GM23338 (cell line): ENCODE data around the gene CLSTN2. TPM values are rescaled to one million over a fixed set of nuclear protein-coding genes. Genes with fewer than 3 reads are reported as not detected.

ENCODE experiments used
- ATAC-seq: fragments of 200-7000 bp; cut with Tn5 transposase; 3 replicates; pipeline ENCODE4 v1.9.1; 2020
- DNase-seq: peaks from one replicate; pipeline ENCODE4 v3.0.0-alpha.2; 2015; ENCODE audit warnings: low spot score
- H2AFZ ChIP-seq: fragments of 200-600 bp; sonication (generic); 2 replicates; pipeline ENCODE4 v1.8.0; 2016; ENCODE audit warnings: antibody characterized with exemption, mild to moderate bottlenecking, moderate library complexity
- H3F3A ChIP-seq: fragments of 200-600 bp; sonication (generic); replicated peaks from 2 replicates; pipeline ENCODE4 v1.8.0; 2017; ENCODE audit warnings: antibody characterized with exemption, mixed run types, low read depth
- H3K27ac ChIP-seq: fragments of 200-600 bp; sonication (generic); 2 replicates; pipeline ENCODE4 v1.6.1; 2016; ENCODE audit warnings: low read depth
- H3K27me3 ChIP-seq: fragments of 200-600 bp; sonication (generic); 2 replicates; pipeline ENCODE4 v1.8.0; 2016; ENCODE audit warnings: mild to moderate bottlenecking, mixed run types, moderate library complexity; ENCODE audit not compliant: insufficient read depth
- H3K36me3 ChIP-seq: fragments of 200-600 bp; sonication (generic); 2 replicates; pipeline ENCODE4 v1.8.0; 2016; ENCODE audit warnings: mild to moderate bottlenecking; ENCODE audit not compliant: insufficient read depth
- H3K4me1 ChIP-seq: fragments of 200-600 bp; sonication (generic); 2 replicates; pipeline ENCODE4 v1.8.0; 2016; ENCODE audit warnings: mild to moderate bottlenecking, moderate library complexity; ENCODE audit not compliant: insufficient read depth
- H3K4me2 ChIP-seq: fragments of 200-600 bp; sonication (generic); 2 replicates; pipeline ENCODE4 v1.7.1; 2017; ENCODE audit warnings: mixed run types
- H3K4me3 ChIP-seq: fragments of 200-600 bp; sonication (generic); 2 replicates; pipeline ENCODE4 v1.6.1; 2016; ENCODE audit warnings: mixed run types
- H3K79me2 ChIP-seq: fragments of 200-600 bp; sonication (generic); replicated peaks from 2 replicates; pipeline ENCODE4 v1.8.0; 2017; ENCODE audit warnings: mild to moderate bottlenecking; ENCODE audit not compliant: insufficient read depth
- H3K9me2 ChIP-seq: fragments of 200-600 bp; sonication (generic); 2 replicates; pipeline ENCODE4 v1.8.0; 2017; ENCODE audit not compliant: insufficient read depth
- H4K20me1 ChIP-seq: fragments of 200-600 bp; sonication (generic); replicated peaks from 2 replicates; pipeline ENCODE4 v1.8.0; 2017; ENCODE audit warnings: mild to moderate bottlenecking; ENCODE audit not compliant: insufficient read depth
- H3K27ac Mint-ChIP-seq: 2 replicates; pipeline ENCODE4 v1.8.0; 2020; ENCODE audit warnings: inconsistent platforms, mild to moderate bottlenecking, moderate library complexity, mixed read lengths
- H3K27me3 Mint-ChIP-seq: 3 replicates; pipeline ENCODE4 v1.8.0; 2022; ENCODE audit warnings: low read depth, mild to moderate bottlenecking, moderate library complexity, mixed read lengths, inconsistent platforms; ENCODE audit not compliant: insufficient read depth, poor library complexity
- H3K36me3 Mint-ChIP-seq: 3 replicates; pipeline ENCODE4 v1.8.0; 2021; ENCODE audit warnings: low read depth, mild to moderate bottlenecking, inconsistent platforms, moderate library complexity, mixed read lengths
- H3K4me1 Mint-ChIP-seq: 3 replicates; pipeline ENCODE4 v1.8.0; 2020; ENCODE audit warnings: mild to moderate bottlenecking, inconsistent platforms, mixed read lengths
- H3K4me3 Mint-ChIP-seq: 3 replicates; pipeline ENCODE4 v1.8.0; 2021; ENCODE audit warnings: moderate library complexity, mild to moderate bottlenecking, inconsistent platforms, mixed read lengths
- H3K9me3 Mint-ChIP-seq: 3 replicates; pipeline ENCODE4 v1.8.0; 2020; ENCODE audit warnings: moderate library complexity, mild to moderate bottlenecking, inconsistent platforms, mixed read lengths
- CTCF ChIP-seq, 2 experiments: fragments of 200-600 bp in 1 of 2; sonication (generic) in 1 of 2; conservative IDR thresholded peaks; 2 replicates each; pipeline versions ENCODE4 v1.5.1 to v1.6.1; 2016 to 2017; ENCODE audit warnings: antibody characterized with exemption in 2 of 2, low read depth in 2 of 2, mild to moderate bottlenecking in 2 of 2, moderate library complexity in 1 of 2
- ETS1 ChIP-seq: IDR thresholded peaks from 2 replicates; pipeline ENCODE4 v1.6.1; 2016; ENCODE audit warnings: antibody characterized with exemption
- EZH2 ChIP-seq: fragments of 200-600 bp; sonication (generic); IDR thresholded peaks from one replicate; pipeline ENCODE4 v1.8.0; 2017; ENCODE audit warnings: antibody characterized with exemption, mild to moderate bottlenecking, low read depth; ENCODE audit not compliant: unreplicated experiment
- EZH2phosphoT487 ChIP-seq: fragments of 200-600 bp; sonication (generic); IDR thresholded peaks from one replicate; pipeline ENCODE4 v1.8.1; 2018; ENCODE audit warnings: antibody characterized with exemption; ENCODE audit not compliant: unreplicated experiment
- JUNB ChIP-seq: IDR thresholded peaks from one replicate; pipeline ENCODE4 v1.6.1; 2016; ENCODE audit warnings: antibody characterized with exemption; ENCODE audit not compliant: unreplicated experiment
- NANOG ChIP-seq: IDR thresholded peaks from 2 replicates; pipeline ENCODE4 v1.6.1; 2016; ENCODE audit warnings: antibody characterized with exemption, borderline replicate concordance
- POLR2AphosphoS5 ChIP-seq: IDR thresholded peaks from 2 replicates; pipeline ENCODE4 v1.6.1; 2016; ENCODE audit warnings: antibody characterized with exemption, low read depth
- REST ChIP-seq: IDR thresholded peaks from one replicate; pipeline ENCODE4 v1.6.1; 2018; ENCODE audit warnings: antibody characterized with exemption; ENCODE audit not compliant: unreplicated experiment
- ZNF114 ChIP-seq: fragments of 250-450 bp; sonication (Bioruptor Pico); IDR thresholded peaks from 2 replicates; pipeline ENCODE4 v1.5.0; 2020; ENCODE audit warnings: mild to moderate bottlenecking, moderate library complexity
- ZNF331 ChIP-seq: fragments of 250-450 bp; sonication (Bioruptor Pico); IDR thresholded peaks from 2 replicates; pipeline ENCODE4 v1.5.0; 2020; ENCODE audit warnings: low read depth, mild to moderate bottlenecking, moderate library complexity
- polyA plus RNA-seq: library from polyadenylated mRNA; unstranded; fragments of >200 nt; fragmentation: Nextera tagmentation; extraction: Ambion mirVana; gene quantifications from 2 replicates; pipeline ENCODE4 v1.2.1, GENCODE V29; 2016
- total RNA-seq: library from RNA; depleted of rRNA; stranded (reverse); fragments of >200 nt; shearing (Covaris generic); gene quantifications from 2 replicates; pipeline ENCODE4 v1.2.3, GENCODE V29; 2014

CLSTN2 gene
- total and polyA plus RNA-seq, 2 experiments from 2014 or later, result 0.11 to 0.83 TPM

GRCh38 chr3:140323561-140323960 is 388.6 kb downstream of the CLSTN2 start:
- H3K27ac ChIP-seq, result no peak overlapping the region
- no peaks in the 10 kb centered on the region for H3K36me3 ChIP-seq
- H3K4me3 ChIP-seq, result no peak overlapping the region
- TF ChIP-seq ZNF331 (CRISPR knock-in tag) (no peak), EZH2 (no peak), ETS1 (no peak), JUNB (no peak), EZH2phosphoT487 (no peak), REST (no peak)
- no peaks in the 10 kb centered on the region for H3K36me3 Mint-ChIP-seq
- H3K9me3 Mint-ChIP-seq, result no peaks in the 10 kb centered on the region
- H3K9me2 ChIP-seq, result peaks cover 20% of the 10 kb centered on the region
- peaks cover 3% of the 10 kb centered on the region for H3K27me3 Mint-ChIP-seq
- no peaks in the 10 kb centered on the region; the same call in 1 of the 2 replicates for H3K4me1 ChIP-seq
- no peak overlapping the region for H3K4me3 Mint-ChIP-seq
- no peaks in the 10 kb centered on the region for H3F3A ChIP-seq
- no peak overlapping the region for H2AFZ ChIP-seq
- no peak for ATAC-seq
- H3K79me2 ChIP-seq, result no peaks in the 10 kb centered on the region
- no peak for DNase-seq
- H4K20me1 ChIP-seq, result no peaks in the 10 kb centered on the region
- H3K27me3 ChIP-seq, result no peaks in the 10 kb centered on the region
- no peak overlapping the region for H3K4me2 ChIP-seq
- H3K4me1 Mint-ChIP-seq, result peaks cover 6% of the 10 kb centered on the region; the same call in 1 of the 3 replicates
- no peak overlapping the region for H3K27ac Mint-ChIP-seq

- ATAC-seq, result no peak
- no peaks in the 10 kb centered on the region for H3K36me3 ChIP-seq
- H2AFZ ChIP-seq, result peak overlapping the region; percentile 24; the same call in 1 of the 2 replicates
- peaks cover 13% of the 10 kb centered on the region for H3K4me1 ChIP-seq
- H3K27ac ChIP-seq, result no peak overlapping the region
- DNase-seq, result no peak
- Mint-ChIP-seq H3K4me3 (no peak overlapping the region), H3K27ac (no peak overlapping the region), H3K36me3 (no peaks in the 10 kb centered on the region), H3K4me1 (peaks cover 14% of the 10 kb centered on the region), H3K27me3 (peaks cover 11% of the 10 kb centered on the region), H3K9me3 (no peaks in the 10 kb centered on the region)
- no peaks in the 10 kb centered on the region for H3K79me2 ChIP-seq
- H3K9me2 ChIP-seq, result peaks cover 33% of the 10 kb centered on the region
- peak overlapping the region; percentile 57; the same call in 1 of the 2 replicates for H3K4me2 ChIP-seq
- H3K4me3 ChIP-seq, result no peak overlapping the region
- no peaks in the 10 kb centered on the region for H3F3A ChIP-seq
- no peaks in the 10 kb centered on the region for H4K20me1 ChIP-seq
- H3K27me3 ChIP-seq, result no peaks in the 10 kb centered on the region
- TF ChIP-seq NANOG, result no peak
- TF ChIP-seq REST, result no peak
- TF ChIP-seq ZNF114 (CRISPR knock-in tag), result no peak
- no peak for TF ChIP-seq POLR2AphosphoS5
- no peak for TF ChIP-seq CTCF (conservative IDR thresholded peaks at IDR 0.05; ENCODE audit: low read depth in 2 of 2)
- no peak for TF ChIP-seq JUNB
These were observed 397.1 kb downstream of the CLSTN2 start for GRCh38 chr3:140332131-140332530.
